Spleen (tissue), 11 donors: ENCODE measurements around the gene EIF5A. TPM values are rescaled to one million over a fixed set of nuclear protein-coding genes. Genes with fewer than 3 reads are reported as not detected.

Experiments used
- DNase-seq: peaks from one replicate; pipeline ENCODE4 v3.0.0-alpha.2; 2020
- H3K27ac ChIP-seq, 8 donors: fragments of 200-600 bp; sonication (generic) in 7 of 8; 1 replicate in 4 of 8; 2 replicates in 4 of 8; pipeline versions ENCODE4 v1.5.0 to v1.8.0; 2016 to 2021; ENCODE audit warnings: inconsistent platforms in 4 of 8, mild to moderate bottlenecking in 4 of 8, moderate library complexity in 1 of 8
- H3K27me3 ChIP-seq, 7 donors: fragments of 200-600 bp; sonication (generic) in 6 of 7; replicated peaks in 1 of 7; 1 replicate in 4 of 7; 2 replicates in 3 of 7; pipeline versions ENCODE4 v1.5.0 to v1.8.0; 2016 to 2021; ENCODE audit warnings: inconsistent platforms in 3 of 7, mild to moderate bottlenecking in 1 of 7
- H3K36me3 ChIP-seq, 6 donors: fragments of 200-600 bp; sonication (generic) in 5 of 6; 1 replicate in 4 of 6; 2 replicates in 2 of 6; pipeline versions ENCODE4 v1.5.0 to v1.8.0; 2016 to 2021; ENCODE audit warnings: inconsistent platforms in 2 of 6
- H3K4me1 ChIP-seq, 6 donors: fragments of 200-600 bp; sonication (generic) in 5 of 6; 1 replicate in 3 of 6; 2 replicates in 3 of 6; pipeline versions ENCODE4 v1.5.0 to v1.8.0; 2016 to 2021; ENCODE audit warnings: inconsistent platforms in 3 of 6
- H3K4me3 ChIP-seq, 8 donors: fragments of 200-600 bp; sonication (generic) in 7 of 8; 1 replicate in 4 of 8; 2 replicates in 4 of 8; pipeline versions ENCODE4 v1.5.0 to v1.8.0; 2016 to 2021; ENCODE audit warnings: inconsistent platforms in 4 of 8, mild to moderate bottlenecking in 4 of 8, moderate library complexity in 2 of 8
- H3K9me3 ChIP-seq, 8 donors: fragments of 200-600 bp; sonication (generic) in 7 of 8; 1 replicate in 4 of 8; 2 replicates in 4 of 8; pipeline versions ENCODE4 v1.5.0 to v1.8.0; 2016 to 2021; ENCODE audit warnings: inconsistent platforms in 4 of 8
- CTCF ChIP-seq, 11 experiments: fragments of 200-600 bp in 7 of 11; fragments of 450-650 bp in 4 of 11; sonication (generic) in 4 of 11; IDR thresholded peaks in 8 of 11; conservative IDR thresholded peaks in 3 of 11; 1 replicate in 7 of 11; 2 replicates in 4 of 11; pipeline versions ENCODE4 v1.4.0 to v1.8.0; 2016 to 2021; ENCODE audit warnings: antibody characterized with exemption in 11 of 11, inconsistent platforms in 4 of 11, mild to moderate bottlenecking in 1 of 11
- POLR2A ChIP-seq, 3 donors: fragments of 450-650 bp; IDR thresholded peaks; one replicate each; pipeline ENCODE4 v1.5.1; 2017; ENCODE audit warnings: antibody characterized with exemption in 3 of 3, mild to moderate bottlenecking in 1 of 3
- POLR2AphosphoS5 ChIP-seq, 3 donors: sonication (generic); formaldehyde crosslinking; IDR thresholded peaks; one replicate each; pipeline ENCODE4 v1.5.1; 2017; ENCODE audit warnings: antibody characterized with exemption in 3 of 3
- WGBS, 5 donors: extraction: QIAGEN DNeasy Blood & Tissue Kit in 3 of 5; methylation state at CpG; one replicate each; pipeline versions ENCODE4 v1.1.5 to v1.1.7; 2013 to 2018; 5-methylcytosine and 5-hydroxymethylcytosine counted together
- intact Hi-C: fragments of 100-400 bp; cut with DNase I; formaldehyde crosslinking; loops from one replicate; pipeline ENCODE4 v1.15.0; 2023; ENCODE audit warnings: low total_unique reads
- polyA plus RNA-seq, 3 donors: library from polyadenylated mRNA; stranded (reverse); fragments of 200-250 nt; gene quantifications; one replicate each; pipeline ENCODE4 v1.2.1, GENCODE V29; 2013
- total RNA-seq, 7 donors: library from RNA; depleted of rRNA in 3 of 7; stranded (reverse); fragments of >200 nt in 3 of 7; fragmentation: NEBNext Ultra II Directional in 4 of 7; extraction: Animal tissue kit (Norgen Biotek cat#: 25700) in 4 of 7; gene quantifications; one replicate each; pipeline versions ENCODE4 v1.1.0 to v1.2.1, GENCODE V29; 2016 to 2021
- donor health status: healthy with polysubstance abuse.
- donor health status: DM: no; HTN: no; CAD: no; lungs with moderate emphysema.
- donor health status: DM: no; HTN: no; CAD: no.
- donor health status: Bipolar disorder and iron deficiency.
- donor health status: healthy.
- donor health status: DM: no; HTN: no; CAD: no.
- donor health status: DM: yes; HTN: yes; CAD: no.

EIF5A gene
- total and polyA plus RNA-seq, 10 donors, result 117 to 426 (median 268) TPM

- Histone ChIP-seq H3K27me3 (no peaks in the 10 kb centered on the region), H3K9me3 (no peaks in the 10 kb centered on the region), H3K4me1 (peaks cover 22 to 63% (median 44%) of the 10 kb centered on the region in 6 donors), H3K27ac (peak overlapping the region in 3 of 8 donors; percentile 26 to 40 (median 34)), H3K36me3 (peaks cover 0 to 9% (median 0%) of the 10 kb centered on the region in 6 donors), H3K4me3 (no peak overlapping the region)
- DNase-seq, result no peak
- WGBS, 5 donors, result 78 to 88% (median 80%) methylated on average over 8 of the region's 8 CpGs
- TF ChIP-seq CTCF (IDR thresholded peaks at IDR 0.05 in 8 of 11, conservative IDR thresholded peaks at IDR 0.05 in 3 of 11) (no peak), POLR2AphosphoS5 (IDR thresholded peaks at IDR 0.05) (no peak), POLR2A (IDR thresholded peaks at IDR 0.05) (no peak)
- intact Hi-C loops, result loop anchor here (5.0 to 10.0 kb wide), 2 partner anchors 82 to 159 kb away; partner anchors contain the start of genes FGF11 and TMEM102
These were observed 48.1 kb downstream of the EIF5A start for GRCh38 chr17:7355573-7355972.

- peak; percentile 96 for DNase-seq
- 10 to 31% (median 12%) methylated on average over 4 to 12 of the region's 12 CpGs for WGBS, 5 donors
- TF ChIP-seq POLR2AphosphoS5 (IDR thresholded peaks at IDR 0.05), result peak; percentile 72 to 82 (median 74)
- no peak for TF ChIP-seq POLR2A (IDR thresholded peaks at IDR 0.05)
- TF ChIP-seq CTCF (IDR thresholded peaks at IDR 0.05 in 8 of 11, conservative IDR thresholded peaks at IDR 0.05 in 3 of 11), result peak; percentile 84 to 99 (median 95)
- no peaks in the 10 kb centered on the region for H3K9me3 ChIP-seq
- peaks cover 0 to 3% (median 0%) of the 10 kb centered on the region in 6 donors for H3K36me3 ChIP-seq
- no peaks in the 10 kb centered on the region for H3K27me3 ChIP-seq
- peak overlapping the region in 1 of 8 donors; percentile 1 for H3K4me3 ChIP-seq
- peak overlapping the region in 7 of 8 donors; percentile 0 to 46 (median 26) for H3K27ac ChIP-seq
- intact Hi-C loops, result loop anchor here (5.0 to 10.0 kb wide), 2 partner anchors 81 to 159 kb away; partner anchors contain the start of genes FGF11 and TMEM102
- H3K4me1 ChIP-seq, result peaks cover 17 to 58% (median 38%) of the 10 kb centered on the region in 6 donors
These were observed 48.7 kb downstream of the EIF5A start for GRCh38 chr17:7356072-7356549.

- intact Hi-C loops, result loop anchor here (5.0 to 10.0 kb wide), 2 partner anchors 81 to 158 kb away; partner anchors contain the start of genes FGF11 and TMEM102
- Histone ChIP-seq H3K27ac (peak overlapping the region in 7 of 8 donors; percentile 0 to 46 (median 26)), H3K4me1 (peaks cover 13 to 51% (median 32%) of the 10 kb centered on the region in 6 donors), H3K27me3 (no peaks in the 10 kb centered on the region), H3K4me3 (peak overlapping the region in 1 of 8 donors; percentile 1), H3K36me3 (no peaks in the 10 kb centered on the region), H3K9me3 (no peaks in the 10 kb centered on the region)
- no peak for DNase-seq
- 70 to 80% (median 77%) methylated on average over 8 of the region's 8 CpGs for WGBS, 5 donors
- TF ChIP-seq CTCF (IDR thresholded peaks at IDR 0.05 in 8 of 11, conservative IDR thresholded peaks at IDR 0.05 in 3 of 11), result no peak
- no peak for TF ChIP-seq POLR2A (IDR thresholded peaks at IDR 0.05)
- no peak for TF ChIP-seq POLR2AphosphoS5 (IDR thresholded peaks at IDR 0.05)
These were observed 49.3 kb downstream of the EIF5A start for GRCh38 chr17:7356756-7357155.

- no peak for DNase-seq
- no peaks in the 10 kb centered on the region for H3K36me3 ChIP-seq
- WGBS, 5 donors, result 55 to 93% (median 57%) methylated on average over 2 of the region's 2 CpGs
- no peaks in the 10 kb centered on the region for H3K9me3 ChIP-seq
- H3K4me1 ChIP-seq, result peaks cover 12 to 45% (median 28%) of the 10 kb centered on the region in 6 donors
- intact Hi-C loops, result loop anchor here (5.0 to 10.0 kb wide), 2 partner anchors 80 to 157 kb away; partner anchors contain the start of genes FGF11 and TMEM102
- H3K27me3 ChIP-seq, result no peaks in the 10 kb centered on the region
- TF ChIP-seq POLR2AphosphoS5 (IDR thresholded peaks at IDR 0.05) (no peak), CTCF (IDR thresholded peaks at IDR 0.05 in 8 of 11, conservative IDR thresholded peaks at IDR 0.05 in 3 of 11) (no peak), POLR2A (IDR thresholded peaks at IDR 0.05) (no peak)
- no peak overlapping the region for H3K4me3 ChIP-seq
- H3K27ac ChIP-seq, result peak overlapping the region in 4 of 8 donors; percentile 26 to 65 (median 38)
These were observed 50.0 kb downstream of the EIF5A start for GRCh38 chr17:7357381-7357780.
